B cell (primary cell): ENCODE data around the gene AGXT2. TPM values are rescaled to one million over a fixed set of nuclear protein-coding genes. Genes with fewer than 3 reads are reported as not detected.
A peak's percentile ranks its signal among the peaks of the same experiment; 100 is the strongest.

Experiments used
- ATAC-seq: fragments of 200-7000 bp; cut with Tn5 transposase; one replicate; pipeline ENCODE4 v1.10.0; 2021; ENCODE audit warnings: low read depth, mild to moderate bottlenecking, moderate number of reproducible peaks, moderate library complexity
- CTCF ChIA-PET: fragments of 350-600 bp; sonication (Branson Sonifier 250); formaldehyde crosslinking; loops from one replicate; lab custom pipeline; 2021; ENCODE audit warnings: antibody characterized with exemption, inconsistent platforms; lab: Charles Lee
- POLR2A ChIA-PET: fragments of 350-600 bp; sonication (Branson Sonifier 250); formaldehyde crosslinking; loops from one replicate; lab custom pipeline; 2021; ENCODE audit warnings: antibody characterized with exemption; lab: Charles Lee
- DNase-seq: peaks from one replicate; pipeline ENCODE4 v3.0.0; 2013
- H2AFZ ChIP-seq: 2 replicates; pipeline ENCODE4 v1.6.1; 2012; ENCODE audit warnings: mild to moderate bottlenecking, low read depth, low read length; ENCODE audit not compliant: insufficient read depth, poor library complexity, severe bottlenecking
- H3K27ac ChIP-seq, 2 donors: 1 replicate in 1 of 2; 2 replicates in 1 of 2; pipeline ENCODE4 v1.5.1; 2012 to 2013; ENCODE audit warnings: low read length in 2 of 2, mild to moderate bottlenecking in 2 of 2, moderate library complexity in 1 of 2
- H3K27me3 ChIP-seq, 4 experiments: fragments of 200-600 bp in 1 of 4; sonication (generic) in 1 of 4; replicated peaks in 1 of 4; 1 replicate in 2 of 4; 2 replicates in 2 of 4; pipeline versions ENCODE4 v1.6.1 to v1.7.0; 2013 to 2016; ENCODE audit warnings: low read length in 3 of 4, mild to moderate bottlenecking in 2 of 4, mixed read lengths in 1 of 4, moderate library complexity in 1 of 4; ENCODE audit not compliant: insufficient read depth in 4 of 4, control insufficient read depth in 3 of 4; ENCODE audit errors: control extremely low read depth in 1 of 4
- H3K36me3 ChIP-seq, 2 experiments: replicated peaks in 1 of 2; 1 replicate in 1 of 2; 2 replicates in 1 of 2; pipeline versions ENCODE4 v1.6.1 to v1.7.1; 2013; ENCODE audit warnings: low read length in 1 of 2; ENCODE audit not compliant: insufficient read depth in 2 of 2, control insufficient read depth in 1 of 2; ENCODE audit errors: control extremely low read depth in 1 of 2, extremely low read depth in 1 of 2
- H3K4me1 ChIP-seq, 2 donors: fragments of 200-600 bp in 1 of 2; sonication (generic) in 1 of 2; 1 replicate in 1 of 2; 2 replicates in 1 of 2; pipeline versions ENCODE4 v1.5.1 to v1.6.1; 2013 to 2017; ENCODE audit warnings: low read length in 2 of 2; ENCODE audit not compliant: control insufficient read depth in 2 of 2, insufficient read depth in 2 of 2
- H3K4me2 ChIP-seq: replicated peaks from 2 replicates; pipeline ENCODE3; 2012; ENCODE audit warnings: mild to moderate bottlenecking, low read depth, low read length; ENCODE audit not compliant: poor library complexity, severe bottlenecking
- H3K4me3 ChIP-seq, 5 experiments: fragments of 200-600 bp in 1 of 5; sonication (generic) in 1 of 5; 1 replicate in 3 of 5; 2 replicates in 2 of 5; pipeline versions ENCODE4 v1.5.1 to v1.7.0; 2011 to 2016; ENCODE audit warnings: low read length in 4 of 5, mild to moderate bottlenecking in 4 of 5, low read depth in 2 of 5, control low read depth in 1 of 5, moderate library complexity in 1 of 5; ENCODE audit not compliant: insufficient read depth in 1 of 5; ENCODE audit errors: control extremely low read depth in 1 of 5, extremely low read depth in 1 of 5
- H3K79me2 ChIP-seq: fragments of 200-600 bp; sonication (generic); one replicate; pipeline ENCODE4 v1.6.0; 2016; ENCODE audit warnings: low read length; ENCODE audit not compliant: control insufficient read depth, insufficient read depth
- H3K9ac ChIP-seq: fragments of 200-600 bp; sonication (generic); 2 replicates; pipeline ENCODE4 v1.6.1; 2017; ENCODE audit warnings: mild to moderate bottlenecking, low read length, moderate library complexity
- H3K9me3 ChIP-seq, 3 donors: one replicate each; pipeline versions ENCODE4 v1.6.1 to v1.7.1; 2013; ENCODE audit warnings: low read length in 2 of 3; ENCODE audit not compliant: control insufficient read depth in 2 of 3, insufficient read depth in 1 of 3; ENCODE audit errors: control extremely low read depth in 1 of 3
- H4K20me1 ChIP-seq: 2 replicates; pipeline ENCODE4 v1.6.0; 2012; ENCODE audit warnings: mild to moderate bottlenecking, low read length; ENCODE audit not compliant: insufficient read depth, control insufficient read depth, poor library complexity, severe bottlenecking
- H3K27ac Mint-ChIP-seq: one replicate; pipeline ENCODE4 v1.8.0; 2021; ENCODE audit warnings: mixed read lengths
- H3K27me3 Mint-ChIP-seq: one replicate; pipeline ENCODE4 v1.8.0; 2021; ENCODE audit warnings: mixed read lengths
- H3K4me1 Mint-ChIP-seq: one replicate; pipeline ENCODE4 v1.8.0; 2021; ENCODE audit warnings: mixed read lengths
- H3K4me3 Mint-ChIP-seq: one replicate; pipeline ENCODE4 v1.8.0; 2021; ENCODE audit warnings: mixed read lengths
- H3K9me3 Mint-ChIP-seq: one replicate; pipeline ENCODE4 v1.8.0; 2022; ENCODE audit warnings: mixed read lengths; ENCODE audit not compliant: insufficient read depth
- EZH2 ChIP-seq: IDR thresholded peaks from 2 replicates; pipeline ENCODE4 v1.6.1; 2012; ENCODE audit warnings: borderline replicate concordance, low read depth, mild to moderate bottlenecking, moderate library complexity, low read length; ENCODE audit not compliant: insufficient read depth, poor library complexity, severe bottlenecking
- WGBS: methylation state at CpG from one replicate; pipeline ENCODE4 v1.1.5; 2013; ENCODE audit warnings: missing lambda C conversion rate; ENCODE audit not compliant: insufficient coverage; 5-methylcytosine and 5-hydroxymethylcytosine counted together
- intact Hi-C: fragments of 100-400 bp; cut with micrococcal nuclease; formaldehyde crosslinking; loops from one replicate; pipeline ENCODE4 v1.10.0; 2022
- polyA plus RNA-seq: library from polyadenylated mRNA; depleted of rRNA; stranded (reverse); fragments of >200 nt; gene quantifications from 2 replicates; pipeline ENCODE4 v1.2.3, GENCODE V29; 2012
- total RNA-seq, 2 donors: library from RNA; stranded (reverse); fragments of 120-200 nt in 1 of 2; gene quantifications; 1 replicate in 1 of 2; 2 replicates in 1 of 2; pipeline versions ENCODE4 v1.2.3 to v1.2.4, GENCODE V29; 2013 to 2022
- TF ChIP-seq, protein P1 (sequence below): fragments of 200-600 bp; IDR thresholded peaks from one replicate; pipeline ENCODE4 v1.8.0; 2022; ENCODE audit warnings: antibody characterized with exemption, mild to moderate bottlenecking

The AGXT2 gene
- total and polyA plus RNA-seq, 2 donors (not counting 1 experiment from before 2014, with no cell fraction given), result not detected

DNA sequence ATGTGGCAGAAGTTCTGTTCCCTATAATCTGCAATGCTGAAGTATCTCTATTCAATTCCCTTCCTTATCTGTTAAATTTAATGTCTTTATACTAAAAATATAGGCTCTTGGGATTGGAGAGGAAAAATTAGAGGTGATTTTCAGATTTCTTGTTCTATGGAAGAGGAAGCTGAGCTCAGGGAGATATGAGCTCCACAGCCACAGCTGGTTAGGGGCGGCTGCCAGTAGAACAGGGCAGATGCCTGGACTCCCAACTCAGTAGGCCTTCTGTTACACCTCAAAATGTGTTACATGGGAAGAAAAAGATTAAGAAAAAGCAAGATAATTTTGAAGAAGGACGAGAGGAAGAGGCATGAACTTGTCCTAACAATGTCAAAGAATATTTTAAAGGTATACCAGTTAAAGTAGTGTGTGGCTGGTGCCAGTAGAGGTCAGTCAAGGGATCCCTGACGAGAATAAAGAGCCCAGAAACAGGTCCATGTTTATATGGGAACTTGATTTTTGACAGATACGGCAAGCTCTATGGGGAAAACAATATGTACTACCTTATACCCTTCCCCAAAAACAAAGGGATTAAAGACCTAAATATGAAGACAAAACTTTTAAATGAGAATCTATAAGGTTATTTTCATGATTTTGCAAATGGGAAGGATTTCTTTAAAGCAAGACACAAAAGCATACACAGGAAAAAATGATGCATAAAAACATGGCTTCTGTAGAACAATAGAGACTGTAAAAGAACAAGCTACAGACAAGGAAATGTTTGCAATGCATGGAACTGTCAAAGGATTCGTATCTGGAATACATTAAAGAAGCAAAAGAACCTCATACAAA lies 89.7 kb downstream of the AGXT2 start:
- Histone ChIP-seq H3K9ac (no peak overlapping the region), H3K27ac (no peak overlapping the region), H3K27me3 (no peaks in the 10 kb centered on the region), H3K36me3 (peaks cover 0 to 19% of the 10 kb centered on the region in 2 experiments), H3K4me2 (no peak overlapping the region), H4K20me1 (no peaks in the 10 kb centered on the region), H3K9me3 (no peaks in the 10 kb centered on the region), H3K4me3 (no peak overlapping the region), H3K4me1 (no peaks in the 10 kb centered on the region), H2AFZ (no peak overlapping the region), H3K79me2 (no peaks in the 10 kb centered on the region)
- H3K27ac Mint-ChIP-seq, result no peak overlapping the region
- no peaks in the 10 kb centered on the region for H3K9me3 Mint-ChIP-seq
- intact Hi-C loops, result no loop called here
- TF ChIP-seq, protein P1, sequence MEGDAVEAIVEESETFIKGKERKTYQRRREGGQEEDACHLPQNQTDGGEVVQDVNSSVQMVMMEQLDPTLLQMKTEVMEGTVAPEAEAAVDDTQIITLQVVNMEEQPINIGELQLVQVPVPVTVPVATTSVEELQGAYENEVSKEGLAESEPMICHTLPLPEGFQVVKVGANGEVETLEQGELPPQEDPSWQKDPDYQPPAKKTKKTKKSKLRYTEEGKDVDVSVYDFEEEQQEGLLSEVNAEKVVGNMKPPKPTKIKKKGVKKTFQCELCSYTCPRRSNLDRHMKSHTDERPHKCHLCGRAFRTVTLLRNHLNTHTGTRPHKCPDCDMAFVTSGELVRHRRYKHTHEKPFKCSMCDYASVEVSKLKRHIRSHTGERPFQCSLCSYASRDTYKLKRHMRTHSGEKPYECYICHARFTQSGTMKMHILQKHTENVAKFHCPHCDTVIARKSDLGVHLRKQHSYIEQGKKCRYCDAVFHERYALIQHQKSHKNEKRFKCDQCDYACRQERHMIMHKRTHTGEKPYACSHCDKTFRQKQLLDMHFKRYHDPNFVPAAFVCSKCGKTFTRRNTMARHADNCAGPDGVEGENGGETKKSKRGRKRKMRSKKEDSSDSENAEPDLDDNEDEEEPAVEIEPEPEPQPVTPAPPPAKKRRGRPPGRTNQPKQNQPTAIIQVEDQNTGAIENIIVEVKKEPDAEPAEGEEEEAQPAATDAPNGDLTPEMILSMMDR, result peak; percentile 48
- TF ChIP-seq EZH2, result no peak
- no peaks in the 10 kb centered on the region for H3K27me3 Mint-ChIP-seq
- DNase-seq (no peak), ATAC-seq (no peak)
- no CpG with 5 or more reads among the region's 5 CpGs for WGBS
- no peaks in the 10 kb centered on the region for H3K4me1 Mint-ChIP-seq
- no peak overlapping the region for H3K4me3 Mint-ChIP-seq
- CTCF ChIA-PET, result interaction anchor here (1.1 to 1.6 kb wide), 5 partner anchors 11 to 493 kb away, joined by 3 to 5 read pairs (median 3); partner anchors contain the start of gene DNAJC21
- POLR2A ChIA-PET, result no interaction called here

DNA sequence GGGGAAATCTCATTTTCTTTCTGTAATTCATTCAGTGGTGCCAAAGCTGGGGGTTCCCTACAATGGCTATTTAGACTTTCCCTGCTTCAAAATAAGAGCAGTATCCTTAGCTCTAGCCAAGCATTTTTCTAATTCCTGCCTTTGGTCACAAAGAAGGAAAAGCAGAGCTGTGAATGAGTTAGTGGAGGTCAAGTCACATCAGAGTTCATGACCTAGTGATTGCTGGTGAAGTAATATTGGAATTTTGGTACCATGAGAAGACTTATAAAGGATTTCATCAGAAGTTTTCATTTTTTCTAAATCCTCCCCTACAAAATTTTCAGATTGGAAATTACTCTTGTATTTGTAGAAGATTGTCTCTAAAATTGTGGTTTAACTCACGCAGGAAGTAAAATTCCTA lies 90.4 kb downstream of the AGXT2 start:
- no peak overlapping the region for H3K4me3 Mint-ChIP-seq
- H3K9me3 ChIP-seq, result no peaks in the 10 kb centered on the region
- H3K4me1 ChIP-seq, result no peaks in the 10 kb centered on the region
- H3K36me3 ChIP-seq, result peaks cover 0 to 22% of the 10 kb centered on the region in 2 experiments
- ChIA-PET POLR2A (no interaction called here), CTCF (interaction anchor here (1.2 to 1.6 kb wide), 3 partner anchors 14 to 47 kb away, joined by 3 to 5 read pairs (median 4); partner anchors contain the start of gene DNAJC21)
- H2AFZ ChIP-seq, result no peak overlapping the region
- H3K27ac Mint-ChIP-seq, result no peak overlapping the region
- no peaks in the 10 kb centered on the region for H3K79me2 ChIP-seq
- H3K9me3 Mint-ChIP-seq, result no peaks in the 10 kb centered on the region
- H4K20me1 ChIP-seq, result no peaks in the 10 kb centered on the region
- intact Hi-C loops, result no loop called here
- H3K27me3 ChIP-seq, result no peaks in the 10 kb centered on the region
- WGBS, result no CpG with 5 or more reads among the region's 1 CpG
- H3K27me3 Mint-ChIP-seq, result no peaks in the 10 kb centered on the region
- no peak overlapping the region for H3K4me2 ChIP-seq
- no peak for TF ChIP-seq EZH2
- TF ChIP-seq, protein P1, result no peak
- H3K9ac ChIP-seq, result no peak overlapping the region
- H3K4me1 Mint-ChIP-seq, result no peaks in the 10 kb centered on the region
- no peak for DNase-seq
- no peak overlapping the region for H3K27ac ChIP-seq
- H3K4me3 ChIP-seq, result no peak overlapping the region
- ATAC-seq, result no peak
